ENCODE results near the gene UTP18. TPM values are rescaled to one million over a fixed set of nuclear protein-coding genes. Genes with fewer than 3 reads are reported as not detected.

Gene UTP18
- total and polyA plus RNA-seq, 9 of the 15 experiments (the other 6 are each of a cell fraction or from before 2014, with no cell fraction given): 31.1 to 99.2 (median 66.7) TPM

GRCh38 chr17:51259564-51260236, 646 bp upstream of the UTP18 start, which contains the start of gene MBTD1 (continued):
- no peak for TF ChIP-seq ZSCAN32 (CRISPR knock-in tag; IDR thresholded peaks at IDR 0.05)
- TF ChIP-seq PHTF2 (CRISPR knock-in tag; IDR thresholded peaks at IDR 0.05): no peak
- TF ChIP-seq FOXP4 (CRISPR knock-in tag; IDR thresholded peaks at IDR 0.05; ENCODE audit: borderline replicate concordance): 0 out of 2 replicates have a peak, but pooled peaks have one; percentile 41
- TF ChIP-seq ZNF551 (CRISPR knock-in tag; IDR thresholded peaks at IDR 0.05): no peak
- no peak for TF ChIP-seq GATAD2A (IDR thresholded peaks at IDR 0.05)
- no peak for TF ChIP-seq ZNF165 (CRISPR knock-in tag; IDR thresholded peaks at IDR 0.05; ENCODE audit: borderline replicate concordance)
- no peak for TF ChIP-seq ATF2 (CRISPR knock-in tag; IDR thresholded peaks at IDR 0.05)
- no peak for TF ChIP-seq ZFP36 (IDR thresholded peaks at IDR 0.05; ENCODE audit: low read depth, low read length, partially characterized antibody)
- no peak for TF ChIP-seq STAT5B (CRISPR knock-in tag; IDR thresholded peaks at IDR 0.05)
- TF ChIP-seq ZNF668 (CRISPR knock-in tag; IDR thresholded peaks at IDR 0.05): no peak
- TF ChIP-seq CBX8 (IDR thresholded peaks at IDR 0.05; ENCODE audit: borderline replicate concordance, extremely low read depth, low read depth, low read length, poor library complexity, severe bottlenecking): no peak
- no peak for TF ChIP-seq ATF6 (CRISPR knock-in tag; IDR thresholded peaks at IDR 0.05)
- TF ChIP-seq FIP1L1 (IDR thresholded peaks at IDR 0.05; ENCODE audit: low read depth, low read length, poor library complexity, severe bottlenecking): no peak
- no peak for TF ChIP-seq ZNF589 (CRISPR knock-in tag; IDR thresholded peaks at IDR 0.05; ENCODE audit: low read depth)
- no peak for TF ChIP-seq RBFOX2 (IDR thresholded peaks at IDR 0.05; ENCODE audit: low read depth, low read length)
- no peak for TF ChIP-seq POLR2B (IDR thresholded peaks at IDR 0.05; ENCODE audit: low read depth, partially characterized antibody)
- no peak for TF ChIP-seq ZNF518B (CRISPR knock-in tag; IDR thresholded peaks at IDR 0.05)
- no peak; the same call in 1 of the 2 replicates for TF ChIP-seq POLR2AphosphoS5 (IDR thresholded peaks at IDR 0.05; ENCODE audit: control insufficient read depth, insufficient read depth, low read depth, low read length)
- TF ChIP-seq ZNF121 (CRISPR knock-in tag; conservative IDR thresholded peaks at IDR 0.05): no peak
